Heart left ventricle (tissue), 13 donors: Measurements from ENCODE around the gene CCN5.

Source experiments
- CTCF ChIP-seq, 12 donors: fragments of 200-600 bp; sonication (generic) in 4 of 12; IDR thresholded peaks; one replicate each; pipeline versions ENCODE4 v1.5.0 to v1.8.0; 2018 to 2022; ENCODE audit warnings: antibody characterized with exemption in 12 of 12, mild to moderate bottlenecking in 5 of 12
- POLR2A ChIP-seq, 2 donors: fragments of 450-650 bp; IDR thresholded peaks; one replicate each; pipeline ENCODE4 v1.6.1; 2017; ENCODE audit warnings: antibody characterized with exemption in 2 of 2, mild to moderate bottlenecking in 2 of 2, moderate library complexity in 2 of 2
- donor health status: ischemic (EF 13 %, LVEDD 7.1; RV severe dilation, severe dysfunction).
- donor health status: DM: no; HTN: yes; CAD: no.
- donor health status: DM: no; HTN: no; CAD: no.
- donor health status: ischemic (EF 25% LVEDD 6.9; RV normal size, moderate dysfunction).
- donor health status: ischemic (EF 25% LVEDD 5.7; RV mildly dilated, moderate dysfunction).
- donor health status: ischemic (EF 35%, LVEDD 5.7; RV mildly dilated, moderate dysfunction).
- donor health status: nonischemic (EF 11% LVEDD 7.7; RV severe dilation, severe dysfunction).
- donor health status: DM: yes; HTN: yes; CAD: no.
- donor health status: PGD.
- donor health status: ischemic (EF 29% LVEDD 5.4; RV normal size, mild dysfunction).
- donor health status: nonischemic (EF 23%, LVEDD 6.1; RV moderate dilation, normal function).

- TF ChIP-seq POLR2A (IDR thresholded peaks at IDR 0.05): no peak
- TF ChIP-seq CTCF (IDR thresholded peaks at IDR 0.05): no peak
Observed at GRCh38 chr20:44731657-44732056, 16.5 kb downstream of the CCN5 start.
